DND-41 (cell line): ENCODE measurements around the gene CYB561A3.

Experiments
- ATAC-seq: fragments of 200-7000 bp; cut with Tn5 transposase; 3 replicates; pipeline ENCODE4 v1.9.1; 2021; ENCODE audit warnings: low read depth; ENCODE audit not compliant: insufficient read depth
- DNase-seq: peaks from one replicate; pipeline ENCODE4 v3.0.0-alpha.2; 2020
- H2AFZ ChIP-seq: 2 replicates; pipeline ENCODE4 v1.6.0; 2012; ENCODE audit warnings: low read depth, low read length
- H3K27ac ChIP-seq: 2 replicates; pipeline ENCODE4 v1.5.1; 2012; ENCODE audit warnings: low read length, inconsistent platforms
- H3K27me3 ChIP-seq: fragments of 200-600 bp; sonication (generic); 2 replicates; pipeline ENCODE4 v1.6.0; 2012; ENCODE audit warnings: low read length, mild to moderate bottlenecking, inconsistent platforms; ENCODE audit not compliant: insufficient read depth, poor library complexity
- H3K36me3 ChIP-seq: 2 replicates; pipeline ENCODE4 v1.5.1; 2012; ENCODE audit warnings: low read length, inconsistent platforms; ENCODE audit not compliant: insufficient read depth
- H3K4me1 ChIP-seq: 2 replicates; pipeline ENCODE4 v1.5.1; 2012; ENCODE audit warnings: mild to moderate bottlenecking, low read length; ENCODE audit not compliant: insufficient read depth
- H3K4me2 ChIP-seq: 2 replicates; pipeline ENCODE4 v1.6.0; 2012; ENCODE audit warnings: mild to moderate bottlenecking, moderate library complexity, low read length, inconsistent platforms; ENCODE audit not compliant: insufficient read depth
- H3K4me3 ChIP-seq, 2 experiments: fragments of 200-600 bp in 1 of 2; shearing (Covaris generic) in 1 of 2; 2 replicates each; pipeline ENCODE4 v1.5.1; 2012 to 2016; ENCODE audit warnings: inconsistent platforms in 2 of 2, low read length in 2 of 2, mild to moderate bottlenecking in 2 of 2, low read depth in 1 of 2, moderate library complexity in 1 of 2
- H3K79me2 ChIP-seq: 2 replicates; pipeline ENCODE4 v1.6.0; 2012; ENCODE audit warnings: low read length, inconsistent platforms; ENCODE audit not compliant: insufficient read depth
- H3K9ac ChIP-seq: 2 replicates; pipeline ENCODE4 v1.6.0; 2012; ENCODE audit warnings: low read depth, mild to moderate bottlenecking, inconsistent platforms, low read length, moderate library complexity
- H3K9me3 ChIP-seq: 2 replicates; pipeline ENCODE4 v1.5.1; 2012; ENCODE audit warnings: low read length, moderate library complexity, mild to moderate bottlenecking, inconsistent platforms; ENCODE audit not compliant: insufficient read depth, severe bottlenecking
- H4K20me1 ChIP-seq: 2 replicates; pipeline ENCODE4 v1.6.0; 2012; ENCODE audit warnings: low read length; ENCODE audit not compliant: insufficient read depth
- CTCF ChIP-seq: IDR thresholded peaks from 2 replicates; pipeline ENCODE4 v1.5.1; 2012; ENCODE audit warnings: borderline replicate concordance, low read length, moderate library complexity, mild to moderate bottlenecking; ENCODE audit not compliant: poor library complexity, severe bottlenecking; ENCODE audit errors: extremely low read depth
- EZH2 ChIP-seq: IDR thresholded peaks from 3 replicates; pipeline ENCODE4 v1.6.1; 2012; ENCODE audit warnings: borderline replicate concordance, low read depth, mild to moderate bottlenecking, moderate library complexity, low read length, inconsistent platforms; ENCODE audit not compliant: severe bottlenecking

The CYB561A3 gene

GRCh38 chr11:61333550-61334433 is 27.9 kb downstream of the CYB561A3 start:
- ATAC-seq (peak; percentile 2), DNase-seq (no peak)
- Histone ChIP-seq H3K9me3 (no peaks in the 10 kb centered on the region), H3K4me1 (peaks cover 63% of the 10 kb centered on the region), H3K4me3 (peak overlapping the region; percentile 64 to 97; a peak in 3 of 4 replicates), H3K27me3 (no peaks in the 10 kb centered on the region), H3K79me2 (peaks cover 48% of the 10 kb centered on the region), H2AFZ (peak overlapping the region; percentile 78), H3K9ac (peak overlapping the region; percentile 98), H3K36me3 (peaks cover 16% of the 10 kb centered on the region), H3K4me2 (peak overlapping the region; percentile 86), H4K20me1 (peaks cover 27% of the 10 kb centered on the region; the same call in 1 of the 2 replicates), H3K27ac (peak overlapping the region; percentile 88)
- no peak for TF ChIP-seq CTCF

- Histone ChIP-seq H3K36me3 (peaks cover 22% of the 10 kb centered on the region), H4K20me1 (peaks cover 27% of the 10 kb centered on the region; the same call in 1 of the 2 replicates), H3K27me3 (no peaks in the 10 kb centered on the region), H2AFZ (peak within 1 kb of the TSS; percentile 93), H3K9me3 (no peaks in the 10 kb centered on the region), H3K4me1 (peaks cover 63% of the 10 kb centered on the region), H3K4me3 (peak within 1 kb of the TSS; percentile 64 to 97), H3K79me2 (peaks cover 56% of the 10 kb centered on the region), H3K27ac (peak within 1 kb of the TSS; percentile 89), H3K4me2 (peak within 1 kb of the TSS; percentile 86), H3K9ac (peak within 1 kb of the TSS; percentile 98)
- peak; percentile 98 for DNase-seq
- ATAC-seq = peak; percentile 90
- TF ChIP-seq CTCF (no peak), EZH2 (no peak)
Observed at GRCh38 chr11:61332797-61333549, 28.7 kb downstream of the CYB561A3 start, which contains the start of the genes DDB1 and TKFC. Gene DDB1, minus strand, starts transcription at chr11:61333105. Its CDS starts 137 bp downstream, at chr11:61332968. Gene TKFC, plus strand, starts transcription at chr11:61333228. Its CDS starts 1,501 bp downstream, at chr11:61334729.

- no peak for ATAC-seq
- H3K9me3 ChIP-seq = no peaks in the 10 kb centered on the region
- H3K4me1 ChIP-seq = peaks cover 63% of the 10 kb centered on the region
- peaks cover 30% of the 10 kb centered on the region; the same call in 1 of the 2 replicates for H4K20me1 ChIP-seq
- H3K27ac ChIP-seq = peak overlapping the region; percentile 89
- H3K27me3 ChIP-seq = no peaks in the 10 kb centered on the region
- H3K36me3 ChIP-seq = peaks cover 28% of the 10 kb centered on the region
- peak overlapping the region; percentile 64 to 97 for H3K4me3 ChIP-seq
- peak overlapping the region; percentile 93 for H2AFZ ChIP-seq
- peak overlapping the region; percentile 86 for H3K4me2 ChIP-seq
- peak; percentile 13 for DNase-seq
- peak overlapping the region; percentile 98 for H3K9ac ChIP-seq
- TF ChIP-seq EZH2 (no peak), CTCF (no peak)
- peaks cover 63% of the 10 kb centered on the region for H3K79me2 ChIP-seq
Observed at GRCh38 chr11:61332281-61332796, 29.3 kb downstream of the CYB561A3 start.
